HEK293 (cell line): ENCODE data around the gene FILIP1.

Experiments
- ATF2 ChIP-seq: fragments of 450-650 bp; formaldehyde crosslinking; IDR thresholded peaks from 2 replicates; pipeline ENCODE4 v1.5.1; 2016; ENCODE audit warnings: missing biosample characterization, missing genetic modification characterization, low read depth
- CTCF ChIP-seq: fragments of 450-650 bp; formaldehyde crosslinking; IDR thresholded peaks from 2 replicates; pipeline ENCODE4 v1.5.1; 2016; ENCODE audit warnings: missing biosample characterization, missing genetic modification characterization
- GLIS1 ChIP-seq: fragments of 450-650 bp; formaldehyde crosslinking; IDR thresholded peaks from 2 replicates; pipeline ENCODE4 v1.5.1; 2016; ENCODE audit warnings: missing biosample characterization, missing genetic modification characterization
- HOXA7 ChIP-seq: sonication (generic); formaldehyde crosslinking; IDR thresholded peaks from 2 replicates; pipeline ENCODE4 v1.8.1; 2022; ENCODE audit warnings: missing genetic modification reagents, borderline replicate concordance
- IKZF3 ChIP-seq: fragments of 450-650 bp; IDR thresholded peaks from 2 replicates; pipeline ENCODE4 v1.5.0; 2018; ENCODE audit warnings: missing biosample characterization, mild to moderate bottlenecking, missing genetic modification characterization, moderate library complexity
- KLF1 ChIP-seq: fragments of 450-650 bp; formaldehyde crosslinking; IDR thresholded peaks from 2 replicates; pipeline ENCODE4 v1.5.1; 2016; ENCODE audit warnings: missing biosample characterization, missing genetic modification characterization
- KLF10 ChIP-seq: fragments of 450-650 bp; IDR thresholded peaks from 2 replicates; pipeline ENCODE4 v1.5.1; 2018; ENCODE audit warnings: missing biosample characterization, mild to moderate bottlenecking, missing genetic modification characterization
- PATZ1 ChIP-seq: fragments of 450-650 bp; formaldehyde crosslinking; IDR thresholded peaks from 2 replicates; pipeline ENCODE4 v1.5.1; 2016; ENCODE audit warnings: missing biosample characterization, missing genetic modification characterization
- REST ChIP-seq: fragments of 450-650 bp; formaldehyde crosslinking; IDR thresholded peaks from 2 replicates; pipeline ENCODE4 v1.5.1; 2016; ENCODE audit warnings: missing biosample characterization, missing genetic modification characterization
- ZBTB17 ChIP-seq: fragments of 450-650 bp; formaldehyde crosslinking; IDR thresholded peaks from 2 replicates; pipeline ENCODE4 v1.5.1; 2016; ENCODE audit warnings: missing biosample characterization, missing genetic modification characterization
- ZBTB8A ChIP-seq: fragments of 450-650 bp; formaldehyde crosslinking; IDR thresholded peaks from 2 replicates; pipeline ENCODE4 v1.5.1; 2016; ENCODE audit warnings: missing biosample characterization, missing genetic modification characterization
- ZNF133 ChIP-seq: fragments of 450-650 bp; formaldehyde crosslinking; IDR thresholded peaks from 2 replicates; pipeline ENCODE4 v1.5.1; 2016; ENCODE audit warnings: missing biosample characterization, missing genetic modification characterization
- ZNF146 ChIP-seq: fragments of 450-650 bp; formaldehyde crosslinking; IDR thresholded peaks from 2 replicates; pipeline ENCODE4 v1.5.1; 2016; ENCODE audit warnings: missing biosample characterization, missing genetic modification characterization
- ZNF184 ChIP-seq: fragments of 450-650 bp; IDR thresholded peaks from 2 replicates; pipeline ENCODE4 v1.5.1; 2018; ENCODE audit warnings: missing biosample characterization, mild to moderate bottlenecking, missing genetic modification characterization
- ZNF211 ChIP-seq: fragments of 450-650 bp; formaldehyde crosslinking; IDR thresholded peaks from 2 replicates; pipeline ENCODE4 v1.5.1; 2016; ENCODE audit warnings: low read depth, missing biosample characterization, missing genetic modification characterization
- ZNF274 ChIP-seq, 2 experiments: fragments of 200-500 bp in 1 of 2; fragments of 450-650 bp in 1 of 2; sonication (Bioruptor generic) in 1 of 2; formaldehyde crosslinking in 1 of 2; IDR thresholded peaks; 2 replicates each; pipeline versions ENCODE4 v1.5.1 to v1.6.1; 2014 to 2016; ENCODE audit warnings: borderline replicate concordance in 1 of 2, inconsistent platforms in 1 of 2, low read length in 1 of 2, missing biosample characterization in 1 of 2, missing genetic modification characterization in 1 of 2
- ZNF311 ChIP-seq: fragments of 450-650 bp; formaldehyde crosslinking; IDR thresholded peaks from 2 replicates; pipeline ENCODE4 v1.5.1; 2017; ENCODE audit warnings: missing biosample characterization, missing genetic modification characterization, borderline replicate concordance
- ZNF341 ChIP-seq: fragments of 450-650 bp; formaldehyde crosslinking; IDR thresholded peaks from 2 replicates; pipeline ENCODE4; 2016; ENCODE audit warnings: low read depth, missing biosample characterization, missing genetic modification characterization
- ZNF350 ChIP-seq: fragments of 450-650 bp; formaldehyde crosslinking; IDR thresholded peaks from 2 replicates; pipeline ENCODE4 v1.5.0; 2017; ENCODE audit warnings: missing biosample characterization, mild to moderate bottlenecking, missing genetic modification characterization
- ZNF473 ChIP-seq: fragments of 450-650 bp; formaldehyde crosslinking; IDR thresholded peaks from 2 replicates; pipeline ENCODE4 v1.5.1; 2017; ENCODE audit warnings: missing biosample characterization, missing genetic modification characterization
- ZNF513 ChIP-seq: fragments of 450-650 bp; IDR thresholded peaks from 2 replicates; pipeline ENCODE4 v1.5.1; 2018; ENCODE audit warnings: missing biosample characterization, missing genetic modification characterization
- ZNF514 ChIP-seq: fragments of 450-650 bp; formaldehyde crosslinking; IDR thresholded peaks from 2 replicates; pipeline ENCODE4 v1.5.1; 2016; ENCODE audit warnings: missing biosample characterization, missing genetic modification characterization
- ZNF548 ChIP-seq: fragments of 450-650 bp; formaldehyde crosslinking; IDR thresholded peaks from 2 replicates; pipeline ENCODE4 v1.5.1; 2016; ENCODE audit warnings: missing biosample characterization, missing genetic modification characterization
- ZNF558 ChIP-seq: fragments of 450-650 bp; formaldehyde crosslinking; IDR thresholded peaks from 2 replicates; pipeline ENCODE4 v1.5.1; 2016; ENCODE audit warnings: missing biosample characterization, missing genetic modification characterization
- ZNF560 ChIP-seq: fragments of 450-650 bp; formaldehyde crosslinking; IDR thresholded peaks from 2 replicates; pipeline ENCODE4 v1.5.1; 2017; ENCODE audit warnings: missing biosample characterization, missing genetic modification characterization, borderline replicate concordance
- ZNF600 ChIP-seq: fragments of 450-650 bp; formaldehyde crosslinking; IDR thresholded peaks from 2 replicates; pipeline ENCODE4 v1.5.1; 2016; ENCODE audit warnings: missing biosample characterization, missing genetic modification characterization
- ZNF621 ChIP-seq: fragments of 450-650 bp; formaldehyde crosslinking; IDR thresholded peaks from 2 replicates; pipeline ENCODE4 v1.5.1; 2017; ENCODE audit warnings: missing biosample characterization, missing genetic modification characterization
- ZNF629 ChIP-seq: fragments of 450-650 bp; formaldehyde crosslinking; IDR thresholded peaks from 2 replicates; pipeline ENCODE4 v1.5.1; 2017; ENCODE audit warnings: missing biosample characterization, missing genetic modification characterization
- ZNF658 ChIP-seq: fragments of 450-650 bp; formaldehyde crosslinking; IDR thresholded peaks from 2 replicates; pipeline ENCODE4; 2016; ENCODE audit warnings: missing biosample characterization, missing genetic modification characterization
- ZNF660 ChIP-seq: fragments of 450-650 bp; IDR thresholded peaks from 2 replicates; pipeline ENCODE4 v1.5.1; 2018; ENCODE audit warnings: missing biosample characterization, mild to moderate bottlenecking, missing genetic modification characterization
- ZNF704 ChIP-seq: fragments of 450-650 bp; formaldehyde crosslinking; IDR thresholded peaks from 2 replicates; pipeline ENCODE4 v1.5.1; 2016; ENCODE audit warnings: missing biosample characterization, missing genetic modification characterization

FILIP1 gene

GRCh38 chr6:75402296-75402695, 91.3 kb downstream of the FILIP1 start (continued):
- no peak for TF ChIP-seq ZNF513
- TF ChIP-seq HOXA7 (CRISPR knock-in tag): no peak
- no peak for TF ChIP-seq ZNF600 (tag by site-specific recombination)
- no peak for TF ChIP-seq ZNF146 (tag by site-specific recombination)
- no peak for TF ChIP-seq ZNF658
- peak; percentile 46; the same call in 1 of the 2 replicates for TF ChIP-seq ZNF558
- no peak for TF ChIP-seq ZNF621
- no peak for TF ChIP-seq ATF2 (tag by site-specific recombination)
- TF ChIP-seq ZNF473 (tag by site-specific recombination): no peak
- TF ChIP-seq ZNF660 (tag by site-specific recombination): peak; percentile 96
- TF ChIP-seq REST: no peak
- TF ChIP-seq GLIS1: no peak
- TF ChIP-seq ZNF274 (IDR thresholded peaks at IDR 0.05; ENCODE audit: low read length): no peak
- TF ChIP-seq ZNF274 (tag by site-specific recombination; IDR thresholded peaks at IDR 0.05; ENCODE audit: borderline replicate concordance): no peak
- no peak for TF ChIP-seq ZNF311 (tag by site-specific recombination)
- TF ChIP-seq ZNF548 (tag by site-specific recombination): no peak
- no peak for TF ChIP-seq IKZF3 (tag by site-specific recombination)
- TF ChIP-seq ZNF629 (tag by site-specific recombination): peak; percentile 63; the same call in 1 of the 2 replicates
- TF ChIP-seq ZNF133 (tag by site-specific recombination): no peak
- TF ChIP-seq ZBTB17 (tag by site-specific recombination): no peak
- no peak for TF ChIP-seq ZNF184 (tag by site-specific recombination)
- no peak for TF ChIP-seq ZNF704 (tag by site-specific recombination)
- TF ChIP-seq ZNF341 (tag by site-specific recombination): no peak
- TF ChIP-seq KLF10 (tag by site-specific recombination): 0 out of 2 replicates have a peak, but pooled peaks have one; percentile 22
- TF ChIP-seq ZNF211 (tag by site-specific recombination): no peak
- TF ChIP-seq ZNF560: no peak
- TF ChIP-seq ZBTB8A (tag by site-specific recombination): no peak
- TF ChIP-seq CTCF: no peak
- no peak for TF ChIP-seq PATZ1
- TF ChIP-seq KLF1 (tag by site-specific recombination): no peak
- no peak for TF ChIP-seq ZNF350 (tag by site-specific recombination)
- TF ChIP-seq ZNF514: no peak
